ENCODE measurements around the gene RNF41.

RNF41 gene

GRCh38 chr12:56189099-56189917 is 32.4 kb downstream of the RNF41 start, which contains the start of gene SMARCC2:
SMARCC2 (minus strand) TSS chr12:56189483; CDS start chr12:56189461, 22 bp downstream.
- Histone ChIP-seq H3K9ac (ENCODE audit: low read depth, low read length) (peak within 1 kb of the TSS; percentile 93), H3K4me3 (ENCODE audit: low read depth, low read length) (peak within 1 kb of the TSS; percentile 94)

DNA sequence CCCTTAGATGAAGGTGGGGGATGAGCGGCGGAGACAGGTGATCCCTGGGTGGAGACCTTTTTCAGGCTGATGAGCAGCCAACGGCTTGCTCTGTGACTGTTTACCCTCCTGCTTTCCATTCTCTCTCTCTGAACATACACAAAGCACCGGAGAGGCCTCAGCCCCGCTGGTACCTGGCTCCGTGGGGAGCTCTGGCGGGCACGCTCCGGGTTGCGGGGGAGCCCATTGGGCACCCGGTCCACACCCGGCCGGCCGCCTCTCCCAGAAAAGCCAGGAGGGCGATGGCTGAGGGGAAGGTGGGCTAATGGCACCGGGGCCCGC is 33.0 kb downstream of the RNF41 start:
- Histone ChIP-seq H3K9me3 (ENCODE audit: control insufficient read depth, insufficient read depth, low read length) (no peaks in the 10 kb centered on the region), H3K9ac (ENCODE audit: low read depth, low read length) (peak overlapping the region; percentile 71), H3K27me3 (ENCODE audit: control insufficient read depth, insufficient read depth, low read length) (no peaks in the 10 kb centered on the region), H3K36me3 (ENCODE audit: control insufficient read depth, insufficient read depth, low read length) (peaks cover 21% of the 10 kb centered on the region), H3K4me1 (ENCODE audit: control insufficient read depth, insufficient read depth, low read length) (peaks cover 8% of the 10 kb centered on the region), H3K4me3 (ENCODE audit: low read depth, low read length) (peak overlapping the region; percentile 82)

More at GRCh38 chr12:56189099-56189917, 32.4 kb downstream of the RNF41 start, which contains the start of gene SMARCC2:
- Histone ChIP-seq H3K4me1 (ENCODE audit: control insufficient read depth, insufficient read depth, low read length) (peaks cover 8% of the 10 kb centered on the region), H3K9me3 (ENCODE audit: control insufficient read depth, insufficient read depth, low read length) (no peaks in the 10 kb centered on the region), H3K27me3 (ENCODE audit: control insufficient read depth, insufficient read depth, low read length) (no peaks in the 10 kb centered on the region), H3K36me3 (ENCODE audit: control insufficient read depth, insufficient read depth, low read length) (peaks cover 16% of the 10 kb centered on the region)

DNA sequence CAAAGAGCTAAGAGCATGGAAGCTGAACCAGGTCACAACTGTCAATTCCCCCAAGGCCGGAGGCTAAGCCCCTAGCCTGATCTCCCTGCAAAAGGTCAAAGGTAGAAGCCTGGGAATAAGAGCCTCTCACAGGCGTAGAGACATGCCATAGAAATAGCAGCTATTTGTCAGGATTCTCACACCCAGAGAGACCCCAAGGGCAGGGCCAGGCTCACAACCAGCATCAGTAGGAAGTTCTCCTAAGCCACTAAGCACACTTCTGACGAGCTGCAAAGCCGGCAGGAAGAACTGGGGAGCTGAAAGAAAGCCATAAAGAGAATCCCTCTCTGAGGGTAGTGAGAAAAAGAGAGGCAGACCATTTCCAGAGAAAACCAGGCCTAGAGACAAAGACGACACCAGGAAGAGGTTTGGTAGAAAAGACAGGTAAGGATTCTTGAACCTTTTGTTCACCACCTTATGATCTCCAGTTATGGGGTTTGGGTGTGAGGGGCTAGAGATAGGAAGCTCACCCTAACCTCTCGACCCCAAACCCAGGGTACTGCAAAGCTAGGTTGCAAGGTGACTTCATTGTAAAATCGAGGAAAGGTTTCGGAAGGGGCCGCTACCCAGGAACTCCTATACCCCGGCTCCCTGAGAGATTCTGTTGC is 33.5 kb downstream of the RNF41 start:
- Histone ChIP-seq H3K27me3 (ENCODE audit: control insufficient read depth, insufficient read depth, low read length) (no peaks in the 10 kb centered on the region), H3K36me3 (ENCODE audit: control insufficient read depth, insufficient read depth, low read length) (peaks cover 26% of the 10 kb centered on the region), H3K9ac (ENCODE audit: low read depth, low read length) (peak overlapping the region; percentile 71), H3K4me3 (ENCODE audit: low read depth, low read length) (peak overlapping the region; percentile 82), H3K4me1 (ENCODE audit: control insufficient read depth, insufficient read depth, low read length) (peaks cover 8% of the 10 kb centered on the region), H3K9me3 (ENCODE audit: control insufficient read depth, insufficient read depth, low read length) (no peaks in the 10 kb centered on the region)

DNA sequence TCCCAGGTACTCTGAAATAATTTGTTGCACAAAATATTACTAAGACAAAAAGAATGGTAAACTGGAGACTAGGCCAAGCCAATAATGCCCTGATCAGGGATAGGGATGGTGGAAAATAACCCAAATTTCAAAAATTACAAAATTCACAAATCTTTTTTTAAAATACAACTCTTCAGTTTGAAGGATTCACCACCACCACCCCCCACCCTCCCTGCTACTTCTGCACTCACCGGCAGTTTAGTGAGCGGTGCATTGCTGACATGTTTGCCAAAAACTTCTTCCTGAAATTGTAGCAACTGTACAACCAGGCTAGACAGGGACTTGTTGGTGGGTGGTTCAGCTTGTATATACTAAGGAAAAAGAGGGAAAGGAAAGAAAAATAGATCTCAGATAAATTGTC is 34.8 kb downstream of the RNF41 start:
- Histone ChIP-seq H3K36me3 (ENCODE audit: control insufficient read depth, insufficient read depth, low read length) (peaks cover 31% of the 10 kb centered on the region), H3K9ac (ENCODE audit: low read depth, low read length) (no peak overlapping the region), H3K4me1 (ENCODE audit: control insufficient read depth, insufficient read depth, low read length) (peaks cover 8% of the 10 kb centered on the region), H3K27me3 (ENCODE audit: control insufficient read depth, insufficient read depth, low read length) (no peaks in the 10 kb centered on the region), H3K4me3 (ENCODE audit: low read depth, low read length) (no peak overlapping the region), H3K9me3 (ENCODE audit: control insufficient read depth, insufficient read depth, low read length) (no peaks in the 10 kb centered on the region)

GRCh38 chr12:56178347-56178746 is 43.4 kb downstream of the RNF41 start:
- Histone ChIP-seq H3K4me3 (ENCODE audit: low read depth, low read length) (no peak overlapping the region), H3K36me3 (ENCODE audit: control insufficient read depth, insufficient read depth, low read length) (peaks cover 53% of the 10 kb centered on the region), H3K9ac (ENCODE audit: low read depth, low read length) (no peak overlapping the region), H3K4me1 (ENCODE audit: control insufficient read depth, insufficient read depth, low read length) (no peaks in the 10 kb centered on the region), H3K27me3 (ENCODE audit: control insufficient read depth, insufficient read depth, low read length) (no peaks in the 10 kb centered on the region), H3K9me3 (ENCODE audit: control insufficient read depth, insufficient read depth, low read length) (no peaks in the 10 kb centered on the region)

GRCh38 chr12:56172839-56173238 is 48.9 kb downstream of the RNF41 start:
- H3K36me3 ChIP-seq (ENCODE audit: control insufficient read depth, insufficient read depth, low read length), result peaks cover 65% of the 10 kb centered on the region

DNA sequence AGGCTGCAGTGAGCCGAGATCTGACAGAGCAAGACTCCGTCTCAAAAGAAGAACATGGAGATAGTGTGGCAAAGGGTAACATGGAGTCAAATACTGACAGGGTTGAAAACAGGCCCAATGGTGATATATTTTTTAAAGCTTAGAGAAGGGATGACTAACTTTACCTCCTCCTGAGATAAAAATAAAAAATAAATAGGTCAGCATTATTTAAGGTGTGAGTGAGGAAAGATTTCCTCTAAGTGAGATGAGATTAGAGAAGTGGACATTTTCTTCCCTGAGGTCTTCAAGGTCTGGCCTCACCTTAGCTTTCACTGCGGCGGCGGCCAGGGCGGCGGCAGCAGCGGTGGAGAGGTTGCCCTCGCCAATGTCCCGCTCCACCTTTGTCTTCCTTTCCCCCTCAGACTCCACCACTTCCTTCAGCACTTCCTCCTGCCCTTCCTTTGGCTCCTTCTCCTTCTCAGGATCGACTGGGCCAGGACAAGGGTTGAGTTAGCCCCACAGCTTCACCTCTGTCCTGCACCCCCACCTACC is 52.4 kb downstream of the RNF41 start:
- no peaks in the 10 kb centered on the region for H3K4me1 ChIP-seq (ENCODE audit: control insufficient read depth, insufficient read depth, low read length)

More at GRCh38 chr12:56172839-56173238, 48.9 kb downstream of the RNF41 start:
- no peaks in the 10 kb centered on the region for H3K4me1 ChIP-seq (ENCODE audit: control insufficient read depth, insufficient read depth, low read length)
- no peaks in the 10 kb centered on the region for H3K9me3 ChIP-seq (ENCODE audit: control insufficient read depth, insufficient read depth, low read length)
- no peak overlapping the region for H3K9ac ChIP-seq (ENCODE audit: low read depth, low read length)
- H3K4me3 ChIP-seq (ENCODE audit: low read depth, low read length), result no peak overlapping the region
- H3K27me3 ChIP-seq (ENCODE audit: control insufficient read depth, insufficient read depth, low read length), result no peaks in the 10 kb centered on the region

DNA sequence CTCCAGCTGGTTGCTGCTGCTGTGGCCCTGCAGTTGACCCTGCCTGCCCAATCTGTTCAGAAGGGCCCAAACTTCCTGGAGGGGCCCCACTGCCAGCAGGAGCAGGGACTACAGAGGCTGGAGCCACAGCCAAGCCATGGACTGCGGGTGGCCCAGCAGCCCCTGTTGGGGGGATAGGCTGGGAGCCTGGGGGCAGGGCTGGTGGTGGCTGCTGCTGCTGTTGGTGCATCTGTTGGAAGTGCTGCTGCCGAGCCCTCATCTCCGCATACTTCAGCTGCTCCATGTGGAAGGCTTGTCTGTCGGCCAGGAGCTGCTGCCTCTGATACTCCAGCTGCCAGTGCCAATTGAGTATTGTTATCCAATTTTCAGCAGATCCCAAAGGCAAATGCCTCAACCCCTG is 56.4 kb downstream of the RNF41 start:
- H3K4me1 ChIP-seq (ENCODE audit: control insufficient read depth, insufficient read depth, low read length), result peaks cover 14% of the 10 kb centered on the region
- no peak overlapping the region for H3K9ac ChIP-seq (ENCODE audit: low read depth, low read length)
- no peaks in the 10 kb centered on the region for H3K9me3 ChIP-seq (ENCODE audit: control insufficient read depth, insufficient read depth, low read length)
- H3K4me3 ChIP-seq (ENCODE audit: low read depth, low read length), result no peak overlapping the region
- no peaks in the 10 kb centered on the region for H3K27me3 ChIP-seq (ENCODE audit: control insufficient read depth, insufficient read depth, low read length)
- peaks cover 69% of the 10 kb centered on the region for H3K36me3 ChIP-seq (ENCODE audit: control insufficient read depth, insufficient read depth, low read length)

More for the DNA sequence above, 52.4 kb downstream of the RNF41 start:
- H3K9me3 ChIP-seq (ENCODE audit: control insufficient read depth, insufficient read depth, low read length), result no peaks in the 10 kb centered on the region
- peaks cover 69% of the 10 kb centered on the region for H3K36me3 ChIP-seq (ENCODE audit: control insufficient read depth, insufficient read depth, low read length)
- H3K9ac ChIP-seq (ENCODE audit: low read depth, low read length), result no peak overlapping the region
- no peaks in the 10 kb centered on the region for H3K27me3 ChIP-seq (ENCODE audit: control insufficient read depth, insufficient read depth, low read length)
- H3K4me3 ChIP-seq (ENCODE audit: low read depth, low read length), result no peak overlapping the region

DNA sequence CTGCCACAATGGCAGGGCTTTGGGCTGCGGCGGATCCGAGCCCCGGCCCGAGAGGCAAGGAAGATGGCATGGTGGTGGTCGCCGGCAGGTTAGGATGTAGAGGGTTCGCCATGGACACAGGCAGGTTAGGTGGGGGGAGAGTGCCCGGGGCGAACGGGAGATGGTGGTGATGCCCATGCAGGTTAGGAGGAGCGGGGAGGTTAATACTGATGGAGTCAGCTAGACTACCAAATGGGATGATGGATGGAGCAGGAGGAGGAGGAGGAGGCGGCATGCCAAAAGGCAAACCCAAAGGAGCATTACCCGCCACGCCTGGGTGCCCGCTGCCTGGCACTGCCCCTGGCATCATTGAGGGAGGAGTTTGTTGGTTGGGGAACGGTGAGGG is 57.4 kb downstream of the RNF41 start:
- peaks cover 19% of the 10 kb centered on the region for H3K4me1 ChIP-seq (ENCODE audit: control insufficient read depth, insufficient read depth, low read length)
- H3K9me3 ChIP-seq (ENCODE audit: control insufficient read depth, insufficient read depth, low read length), result no peaks in the 10 kb centered on the region
- H3K9ac ChIP-seq (ENCODE audit: low read depth, low read length), result no peak overlapping the region
- H3K27me3 ChIP-seq (ENCODE audit: control insufficient read depth, insufficient read depth, low read length), result no peaks in the 10 kb centered on the region
- H3K4me3 ChIP-seq (ENCODE audit: low read depth, low read length), result no peak overlapping the region
- peaks cover 70% of the 10 kb centered on the region for H3K36me3 ChIP-seq (ENCODE audit: control insufficient read depth, insufficient read depth, low read length)

DNA sequence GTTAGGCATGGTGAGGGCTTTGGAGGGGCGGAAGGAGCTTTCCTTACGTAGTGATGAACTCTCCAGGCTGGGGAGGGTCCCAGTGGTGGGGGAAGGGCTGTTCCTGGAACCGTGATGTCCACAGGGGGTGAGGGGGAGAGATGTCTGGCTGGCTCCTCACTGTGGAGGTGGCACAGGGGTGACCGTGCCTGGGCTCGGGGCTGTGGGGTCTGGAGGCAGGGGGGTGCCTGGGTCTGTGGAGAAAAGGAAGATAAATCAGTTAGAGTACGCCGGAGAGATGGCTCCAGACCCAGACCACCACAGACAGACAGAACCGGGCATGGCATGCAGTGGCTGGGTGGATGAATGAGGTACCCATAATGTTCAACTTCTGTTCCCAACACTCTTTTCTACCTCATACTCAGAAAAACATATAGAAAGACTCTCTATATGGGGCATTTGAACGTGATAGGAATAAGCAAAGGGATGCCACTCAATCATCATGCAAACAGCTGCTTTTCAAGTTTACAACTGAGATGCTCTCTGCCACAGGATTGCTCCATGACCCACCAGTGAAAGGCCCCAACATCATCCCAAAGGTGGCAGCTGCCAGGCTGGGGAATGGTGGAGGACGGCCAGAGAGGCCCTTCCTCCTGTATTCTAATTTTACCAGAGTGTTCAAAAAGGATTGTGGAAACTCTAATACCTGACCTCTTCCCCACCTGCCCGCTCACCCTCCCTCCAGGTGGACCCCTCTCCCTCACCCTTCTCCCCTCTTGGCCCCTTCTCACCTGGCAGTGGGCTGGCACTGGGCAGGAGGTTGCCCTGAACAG is 58.0 kb downstream of the RNF41 start:
- no peaks in the 10 kb centered on the region for H3K27me3 ChIP-seq (ENCODE audit: control insufficient read depth, insufficient read depth, low read length)
- no peak overlapping the region for H3K4me3 ChIP-seq (ENCODE audit: low read depth, low read length)
- peaks cover 19% of the 10 kb centered on the region for H3K4me1 ChIP-seq (ENCODE audit: control insufficient read depth, insufficient read depth, low read length)
- no peaks in the 10 kb centered on the region for H3K9me3 ChIP-seq (ENCODE audit: control insufficient read depth, insufficient read depth, low read length)
- H3K36me3 ChIP-seq (ENCODE audit: control insufficient read depth, insufficient read depth, low read length), result peaks cover 70% of the 10 kb centered on the region
- H3K9ac ChIP-seq (ENCODE audit: low read depth, low read length), result no peak overlapping the region

DNA sequence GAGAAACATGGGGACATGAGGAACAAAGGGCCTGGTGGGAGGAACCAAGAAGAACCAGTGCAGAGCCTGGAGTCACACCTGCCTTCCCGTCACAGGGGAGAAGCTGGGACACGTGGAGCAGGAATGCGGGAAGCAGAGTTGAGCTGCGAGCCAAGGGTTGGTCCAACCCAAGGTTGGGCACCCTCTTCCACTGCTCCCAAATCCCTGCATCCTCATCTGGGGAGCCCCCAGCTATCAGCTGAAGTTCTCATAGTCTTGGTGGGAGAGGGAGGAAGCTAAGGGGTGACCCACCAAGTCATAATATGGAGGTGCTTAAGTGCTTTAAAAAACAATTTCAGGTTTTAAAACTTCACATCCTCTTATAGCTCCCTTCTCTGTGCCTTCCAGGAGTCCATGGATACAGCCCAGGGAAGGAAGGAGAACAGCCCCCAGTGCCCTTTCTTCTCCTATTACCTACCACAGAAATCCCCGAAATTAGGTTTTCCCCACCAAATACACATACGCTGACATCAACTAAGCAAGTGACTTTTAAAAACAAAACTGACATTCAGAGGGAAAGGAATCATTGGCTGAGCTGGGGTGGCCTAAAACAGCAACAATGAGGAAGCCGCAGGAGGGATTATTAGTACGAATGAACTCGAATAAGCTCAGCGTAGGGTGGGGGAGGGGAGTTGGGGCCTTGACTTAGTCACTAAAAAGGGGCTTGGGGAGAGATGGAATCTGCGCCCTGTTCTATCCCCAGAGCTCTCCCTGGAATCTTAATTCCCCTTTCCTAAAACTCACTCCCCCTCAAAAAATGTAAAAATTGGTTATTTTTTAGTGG is 59.0 kb downstream of the RNF41 start:
- H3K9ac ChIP-seq (ENCODE audit: low read depth, low read length), result peak overlapping the region; percentile 51
- H3K4me3 ChIP-seq (ENCODE audit: low read depth, low read length), result no peak overlapping the region
- H3K4me1 ChIP-seq (ENCODE audit: control insufficient read depth, insufficient read depth, low read length), result peaks cover 19% of the 10 kb centered on the region
- H3K36me3 ChIP-seq (ENCODE audit: control insufficient read depth, insufficient read depth, low read length), result peaks cover 61% of the 10 kb centered on the region
- no peaks in the 10 kb centered on the region for H3K27me3 ChIP-seq (ENCODE audit: control insufficient read depth, insufficient read depth, low read length)
- no peaks in the 10 kb centered on the region for H3K9me3 ChIP-seq (ENCODE audit: control insufficient read depth, insufficient read depth, low read length)

Measured in iPS-15b (cell line).